ES-I3 (cell line): ENCODE results near the gene SYCP2.

Source experiments
- H3K36me3 ChIP-seq: 2 replicates; pipeline ENCODE4 v1.6.1; 2013; ENCODE audit warnings: mild to moderate bottlenecking, low read length, control low read depth, moderate library complexity; ENCODE audit not compliant: insufficient read depth
- H3K4me1 ChIP-seq: 2 replicates; pipeline ENCODE4 v1.6.1; 2013; ENCODE audit warnings: mild to moderate bottlenecking, control low read depth, low read length; ENCODE audit not compliant: insufficient read depth
- H3K9ac ChIP-seq: 2 replicates; pipeline ENCODE4 v1.6.1; 2013; ENCODE audit warnings: low read depth, mild to moderate bottlenecking, low read length, moderate library complexity
- H3K9me3 ChIP-seq: 2 replicates; pipeline ENCODE4 v1.6.1; 2013; ENCODE audit warnings: mild to moderate bottlenecking, low read length, moderate library complexity; ENCODE audit not compliant: control insufficient read depth, insufficient read depth

The SYCP2 gene

GRCh38 chr20:59938221-59938620 lies 4.8 kb upstream of the SYCP2 start:
- H3K36me3 ChIP-seq = no peaks in the 10 kb centered on the region
- no peaks in the 10 kb centered on the region for H3K4me1 ChIP-seq
- H3K9ac ChIP-seq = no peak overlapping the region
- no peaks in the 10 kb centered on the region; the same call in 1 of the 2 replicates for H3K9me3 ChIP-seq

GRCh38 chr20:59937150-59937549 lies 3.7 kb upstream of the SYCP2 start:
- H3K4me1 ChIP-seq = no peaks in the 10 kb centered on the region
- no peak overlapping the region for H3K9ac ChIP-seq
- H3K36me3 ChIP-seq = no peaks in the 10 kb centered on the region
- no peaks in the 10 kb centered on the region; the same call in 1 of the 2 replicates for H3K9me3 ChIP-seq

GRCh38 chr20:59936409-59936808 lies 3.0 kb upstream of the SYCP2 start:
- Histone ChIP-seq H3K9ac (no peak overlapping the region), H3K9me3 (no peaks in the 10 kb centered on the region; the same call in 1 of the 2 replicates), H3K36me3 (no peaks in the 10 kb centered on the region), H3K4me1 (peaks cover 5% of the 10 kb centered on the region; the same call in 1 of the 2 replicates)

- Histone ChIP-seq H3K9me3 (no peaks in the 10 kb centered on the region; the same call in 1 of the 2 replicates), H3K4me1 (peaks cover 5% of the 10 kb centered on the region; the same call in 1 of the 2 replicates), H3K36me3 (no peaks in the 10 kb centered on the region), H3K9ac (no peak overlapping the region)
Observed at GRCh38 chr20:59935457-59936185, 2.2 kb upstream of the SYCP2 start.

- H3K4me1 ChIP-seq = peaks cover 5% of the 10 kb centered on the region; the same call in 1 of the 2 replicates
- H3K9ac ChIP-seq = peak overlapping the region; percentile 87
- H3K9me3 ChIP-seq = no peaks in the 10 kb centered on the region; the same call in 1 of the 2 replicates
- H3K36me3 ChIP-seq = no peaks in the 10 kb centered on the region
Observed at GRCh38 chr20:59933849-59934585, 580 bp upstream of the SYCP2 start.

GRCh38 chr20:59932616-59933295 lies 681 bp downstream of the SYCP2 start:
- Histone ChIP-seq H3K9me3 (no peaks in the 10 kb centered on the region), H3K4me1 (peaks cover 5% of the 10 kb centered on the region; the same call in 1 of the 2 replicates), H3K36me3 (no peaks in the 10 kb centered on the region), H3K9ac (no peak overlapping the region)

GRCh38 chr20:59931511-59932312 lies 1.7 kb downstream of the SYCP2 start:
- H3K9me3 ChIP-seq = no peaks in the 10 kb centered on the region
- H3K4me1 ChIP-seq = peaks cover 5% of the 10 kb centered on the region; the same call in 1 of the 2 replicates
- H3K9ac ChIP-seq = no peak overlapping the region
- H3K36me3 ChIP-seq = no peaks in the 10 kb centered on the region

- Histone ChIP-seq H3K9ac (no peak overlapping the region), H3K9me3 (no peaks in the 10 kb centered on the region), H3K36me3 (no peaks in the 10 kb centered on the region), H3K4me1 (no peaks in the 10 kb centered on the region)
Observed at GRCh38 chr20:59925899-59926298, 7.5 kb downstream of the SYCP2 start.

GRCh38 chr20:59925359-59925758 lies 8.1 kb downstream of the SYCP2 start:
- H3K4me1 ChIP-seq = no peaks in the 10 kb centered on the region
- H3K9ac ChIP-seq = no peak overlapping the region
- no peaks in the 10 kb centered on the region for H3K9me3 ChIP-seq
- no peaks in the 10 kb centered on the region for H3K36me3 ChIP-seq

- no peaks in the 10 kb centered on the region for H3K4me1 ChIP-seq
- H3K9me3 ChIP-seq = no peaks in the 10 kb centered on the region
- H3K36me3 ChIP-seq = no peaks in the 10 kb centered on the region
- H3K9ac ChIP-seq = no peak overlapping the region
Observed at GRCh38 chr20:59923514-59923913, 9.9 kb downstream of the SYCP2 start.

GRCh38 chr20:59920944-59921343 lies 12.5 kb downstream of the SYCP2 start:
- Histone ChIP-seq H3K9me3 (no peaks in the 10 kb centered on the region), H3K4me1 (no peaks in the 10 kb centered on the region)

GRCh38 chr20:59912609-59913008 lies 20.8 kb downstream of the SYCP2 start:
- H3K9ac ChIP-seq = no peak overlapping the region
- H3K4me1 ChIP-seq = no peaks in the 10 kb centered on the region
- H3K36me3 ChIP-seq = no peaks in the 10 kb centered on the region
- H3K9me3 ChIP-seq = no peaks in the 10 kb centered on the region

More at GRCh38 chr20:59920944-59921343, 12.5 kb downstream of the SYCP2 start:
- Histone ChIP-seq H3K36me3 (no peaks in the 10 kb centered on the region), H3K9ac (no peak overlapping the region)

- H3K4me1 ChIP-seq = no peaks in the 10 kb centered on the region
- H3K9ac ChIP-seq = no peak overlapping the region
- no peaks in the 10 kb centered on the region for H3K36me3 ChIP-seq
- no peaks in the 10 kb centered on the region for H3K9me3 ChIP-seq
Observed at GRCh38 chr20:59911041-59911440, 22.4 kb downstream of the SYCP2 start.

- no peaks in the 10 kb centered on the region for H3K9me3 ChIP-seq
Observed at GRCh38 chr20:59908855-59909254, 24.6 kb downstream of the SYCP2 start.

More at GRCh38 chr20:59908855-59909254, 24.6 kb downstream of the SYCP2 start:
- Histone ChIP-seq H3K4me1 (no peaks in the 10 kb centered on the region), H3K9ac (no peak overlapping the region), H3K36me3 (no peaks in the 10 kb centered on the region)
